GM12873 (cell line): ENCODE data around the gene KANK2.

Experiments
- CTCF ChIP-seq: IDR thresholded peaks from 2 replicates; pipeline ENCODE4 v1.5.1; 2012; ENCODE audit warnings: low read depth, mild to moderate bottlenecking, moderate library complexity, low read length, control low read depth; ENCODE audit not compliant: insufficient read depth; ENCODE audit errors: missing control alignments

The KANK2 gene

DNA sequence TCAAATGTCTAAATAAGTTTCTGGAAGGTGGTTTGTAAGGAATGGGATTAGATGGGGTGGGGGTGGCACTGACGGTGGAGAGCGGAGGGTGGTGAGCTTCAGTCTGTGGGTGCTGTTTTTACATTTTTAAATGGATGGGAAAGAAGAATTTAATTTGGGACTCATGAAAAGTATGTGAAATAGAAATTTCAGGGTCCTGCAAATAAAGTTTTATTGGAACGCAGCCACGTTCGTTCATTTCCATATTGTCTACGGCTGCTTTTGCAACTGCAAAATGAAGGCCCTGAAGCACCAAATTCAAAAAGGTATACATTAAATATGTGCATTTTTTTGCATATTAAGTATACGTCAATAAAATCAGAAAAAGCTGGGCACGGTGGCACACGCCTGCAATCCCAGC, 9.9 kb downstream of the KANK2 start:
- no peak for TF ChIP-seq CTCF

DNA sequence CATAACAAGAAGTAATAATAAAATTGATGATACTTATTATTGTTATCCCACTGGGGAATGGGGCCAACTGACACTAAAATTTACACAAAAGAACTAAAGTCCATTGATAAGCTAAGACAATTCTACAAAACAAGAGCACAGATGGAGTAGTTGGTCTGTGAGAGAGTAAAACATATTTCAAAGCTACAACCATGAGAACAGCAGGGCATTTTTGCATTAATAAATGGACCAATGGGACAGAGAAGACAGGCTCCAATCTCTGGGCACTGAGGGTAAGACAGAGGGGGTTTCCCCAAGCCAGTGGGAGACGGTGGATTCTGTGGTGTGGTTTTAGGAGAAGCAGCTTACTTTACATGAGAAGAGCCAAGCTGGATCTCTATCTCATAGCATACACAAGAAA, 14.4 kb downstream of the KANK2 start:
- TF ChIP-seq CTCF = no peak

DNA sequence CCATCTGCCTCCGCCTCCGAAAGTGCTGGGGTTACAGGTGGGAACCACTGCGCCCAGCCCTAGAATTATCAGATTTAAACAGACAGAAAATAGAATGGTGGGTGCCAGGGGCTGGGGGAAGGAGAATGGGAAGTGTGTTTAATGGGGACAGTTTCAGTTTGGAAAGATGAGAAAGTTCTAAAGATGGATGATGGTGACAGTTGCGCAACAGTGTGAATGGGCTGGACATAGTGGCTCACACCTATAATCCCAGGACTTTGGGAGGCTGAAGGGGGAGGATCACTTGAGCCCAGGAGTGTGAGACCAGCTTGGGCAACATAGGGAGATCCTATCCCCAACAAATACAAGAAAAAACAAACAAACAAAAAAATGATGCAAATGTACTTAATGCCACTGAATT, 15.9 kb downstream of the KANK2 start:
- TF ChIP-seq CTCF = no peak

DNA sequence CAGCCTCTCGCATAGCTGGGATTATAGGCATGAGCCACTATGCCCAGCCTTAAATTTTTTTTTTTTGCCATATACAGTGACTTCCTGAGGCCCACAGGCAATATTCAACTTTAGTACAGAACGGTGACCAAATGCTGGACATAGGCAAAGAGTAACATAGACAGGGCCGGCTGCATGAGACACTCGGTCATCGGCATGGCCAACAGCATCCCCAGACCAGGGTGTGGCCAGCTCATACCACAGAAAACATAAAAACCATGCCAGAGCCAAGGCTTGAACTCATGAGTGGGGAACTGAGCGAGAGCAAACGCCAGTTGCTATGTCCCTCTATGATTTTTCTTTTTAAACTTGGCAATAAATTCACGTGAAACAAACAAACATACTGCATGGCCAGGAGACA, 17.0 kb downstream of the KANK2 start:
- TF ChIP-seq CTCF = no peak

- no peak for TF ChIP-seq CTCF
Measured at GRCh38 chr19:11179716-11180297, 17.5 kb downstream of the KANK2 start.

DNA sequence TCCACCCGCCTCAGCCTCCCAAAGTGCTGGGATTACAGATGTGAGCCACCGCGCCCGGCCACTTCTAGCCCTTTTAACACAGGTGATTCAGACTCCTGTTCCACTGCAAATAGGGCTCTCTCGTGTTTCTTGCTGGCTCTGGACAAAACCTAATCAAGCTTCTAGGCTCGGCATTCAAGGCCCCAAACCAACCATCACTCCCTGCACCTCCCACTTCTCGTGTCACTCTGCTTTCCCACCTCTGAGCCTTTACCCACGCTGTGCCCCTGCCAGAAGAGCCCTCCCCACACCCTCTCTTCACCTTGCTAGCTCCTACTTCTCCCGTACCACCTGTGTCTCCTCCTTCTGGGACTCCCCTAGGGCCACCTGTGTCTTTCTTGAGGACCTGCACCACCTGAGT, 19.8 kb downstream of the KANK2 start:
- TF ChIP-seq CTCF = no peak

GRCh38 chr19:11176466-11177193, 20.7 kb downstream of the KANK2 start:
- TF ChIP-seq CTCF = no peak
